GM12874 (cell line): Measurements from ENCODE around the gene SEMA6D.

Source experiments
- CTCF ChIP-seq: IDR thresholded peaks from 2 replicates; pipeline ENCODE4 v1.5.1; 2011; ENCODE audit warnings: low read depth, mild to moderate bottlenecking, control low read depth, low read length, moderate library complexity; ENCODE audit not compliant: insufficient read depth

The SEMA6D gene

GRCh38 chr15:47736143-47736786 lies 19.0 kb downstream of the SEMA6D start:
- no peak for TF ChIP-seq CTCF

DNA sequence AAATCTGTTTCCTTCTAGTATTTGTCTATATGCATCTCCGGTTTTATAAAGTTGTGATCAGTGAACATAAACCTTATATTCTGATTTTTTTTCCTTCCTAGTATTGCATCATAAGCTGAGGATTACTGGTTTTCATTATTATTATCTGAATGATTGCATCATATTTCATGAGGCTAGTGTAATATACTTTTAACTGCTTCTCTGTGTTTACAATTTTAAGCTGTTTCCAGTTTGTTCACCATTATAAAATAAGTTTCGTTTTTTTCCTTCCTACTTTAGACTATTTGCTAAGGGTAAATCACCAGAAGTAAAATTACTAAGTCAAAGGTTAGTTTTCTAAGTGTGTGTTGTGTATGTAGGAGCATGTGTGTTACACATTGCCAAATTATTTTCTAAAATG lies 20.2 kb downstream of the SEMA6D start:
- no peak for TF ChIP-seq CTCF

- TF ChIP-seq CTCF = no peak
These were observed 23.8 kb downstream of the SEMA6D start for GRCh38 chr15:47741082-47741481.

- TF ChIP-seq CTCF = no peak
These were observed 24.6 kb downstream of the SEMA6D start for GRCh38 chr15:47741907-47742306.

GRCh38 chr15:47742334-47742733 lies 25.0 kb downstream of the SEMA6D start:
- TF ChIP-seq CTCF = no peak

- TF ChIP-seq CTCF = no peak
These were observed 25.4 kb downstream of the SEMA6D start for GRCh38 chr15:47742742-47743141.

DNA sequence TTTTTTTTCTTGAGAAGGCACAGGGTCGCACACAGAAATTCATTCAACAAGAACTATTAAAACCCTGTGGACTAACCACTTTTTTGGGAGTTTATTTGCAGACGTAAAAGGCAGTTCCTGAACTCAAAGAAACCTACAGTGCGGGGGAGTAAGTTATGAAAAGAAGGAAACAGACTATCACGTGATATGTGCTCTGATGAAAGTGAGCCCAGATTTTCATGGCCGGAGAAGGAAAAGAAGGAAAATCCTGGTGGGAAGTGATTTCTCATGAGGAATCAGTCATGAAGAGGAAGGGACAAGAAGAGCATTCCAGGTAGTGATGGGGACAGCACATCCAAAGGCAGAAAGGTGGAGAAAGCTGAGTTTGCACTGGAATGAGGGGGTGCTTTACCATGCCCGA lies 26.1 kb downstream of the SEMA6D start:
- TF ChIP-seq CTCF = no peak

- no peak for TF ChIP-seq CTCF
These were observed 26.6 kb downstream of the SEMA6D start for GRCh38 chr15:47743886-47744285.
